ENCODE measurements around the gene STX18. TPM values are rescaled to one million over a fixed set of nuclear protein-coding genes. Genes with fewer than 3 reads are reported as not detected.
"Not testable (repeated sequence)": the region's sequence is repeated elsewhere in the genome, so short reads cannot be mapped to it uniquely, and the experiment has no call there.

Gene STX18
- total RNA-seq, 2 experiments from 2014 or later, result 19.5 to 20.0 TPM

GRCh38 chr4:4477391-4477790, 64.5 kb downstream of the STX18 start:
- no peak for DNase-seq
- no peak overlapping the region for H3K27ac Mint-ChIP-seq
- intact Hi-C loops (cut with micrococcal nuclease), result no loop called here
- ATAC-seq, result no peak
- no peak for TF ChIP-seq CTCF (IDR thresholded peaks at IDR 0.05)
- CTCF ChIA-PET, result interaction anchor here (2.5 kb wide), 1 partner anchor 11 kb away, joined by 11 read pairs; no protein-coding TSS in a partner anchor
- H3K4me1 Mint-ChIP-seq (ENCODE audit: low read depth), result peaks cover 7% of the 10 kb centered on the region
- H3K27me3 Mint-ChIP-seq, result no peaks in the 10 kb centered on the region
- POLR2A ChIA-PET, result no interaction called here
- H3K4me3 Mint-ChIP-seq, result no peak overlapping the region
- no peaks in the 10 kb centered on the region for H3K9me3 Mint-ChIP-seq
- H3K36me3 Mint-ChIP-seq (ENCODE audit: low read depth), result no peaks in the 10 kb centered on the region

DNA sequence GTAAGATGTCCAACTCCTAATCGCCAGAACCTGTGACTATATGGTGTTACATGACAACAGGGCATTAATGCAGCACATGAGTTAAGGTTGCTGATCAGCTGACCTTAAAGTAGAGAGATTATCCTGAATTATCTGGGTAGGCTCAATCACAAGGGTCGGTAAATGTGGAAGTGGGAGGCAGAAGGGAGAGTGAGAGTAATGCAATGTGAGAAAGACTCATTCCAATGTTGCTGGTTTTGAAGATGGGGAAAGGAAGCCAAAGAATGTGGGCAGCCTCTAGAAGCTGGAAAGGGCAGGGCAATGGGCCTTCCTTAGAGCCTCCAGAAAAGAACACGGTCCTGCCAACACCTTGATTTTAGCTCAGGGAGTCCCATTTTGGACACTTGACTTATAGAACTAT, 67.4 kb downstream of the STX18 start:
- ATAC-seq (no peak), DNase-seq (no peak)
- TF ChIP-seq CTCF (IDR thresholded peaks at IDR 0.05), result no peak
- ChIA-PET POLR2A (no interaction called here), CTCF (interaction anchor here (0.8 kb wide), 1 partner anchor 14 kb away, joined by 3 read pairs; no protein-coding TSS in a partner anchor)
- Mint-ChIP-seq H3K27ac (no peak overlapping the region), H3K36me3 (ENCODE audit: low read depth) (peaks cover 7% of the 10 kb centered on the region), H3K9me3 (no peaks in the 10 kb centered on the region), H3K4me3 (no peak overlapping the region), H3K4me1 (ENCODE audit: low read depth) (peaks cover 7% of the 10 kb centered on the region), H3K27me3 (no peaks in the 10 kb centered on the region)
- intact Hi-C loops (cut with micrococcal nuclease), result no loop called here

- H3K36me3 Mint-ChIP-seq (ENCODE audit: low read depth), result peaks cover 20% of the 10 kb centered on the region
- no peak for ATAC-seq
- H3K4me1 Mint-ChIP-seq (ENCODE audit: low read depth), result peaks cover 9% of the 10 kb centered on the region
- no peak for TF ChIP-seq CTCF (IDR thresholded peaks at IDR 0.05)
- H3K27me3 Mint-ChIP-seq, result no peaks in the 10 kb centered on the region
- CTCF ChIA-PET, result no interaction called here
- DNase-seq, result no peak
- H3K4me3 Mint-ChIP-seq, result no peak overlapping the region
- POLR2A ChIA-PET, result no interaction called here
- H3K9me3 Mint-ChIP-seq, result no peaks in the 10 kb centered on the region
- no peak overlapping the region for H3K27ac Mint-ChIP-seq
- intact Hi-C loops (cut with micrococcal nuclease), result no loop called here
Measured at GRCh38 chr4:4472344-4472958, 69.4 kb downstream of the STX18 start.

- no peak overlapping the region for H3K27ac Mint-ChIP-seq
- H3K36me3 Mint-ChIP-seq (ENCODE audit: low read depth), result peaks cover 31% of the 10 kb centered on the region
- POLR2A ChIA-PET, result no interaction called here
- TF ChIP-seq CTCF (IDR thresholded peaks at IDR 0.05), result no peak
- no peak for ATAC-seq
- no peaks in the 10 kb centered on the region for H3K27me3 Mint-ChIP-seq
- CTCF ChIA-PET, result no interaction called here
- peaks cover 11% of the 10 kb centered on the region for H3K4me1 Mint-ChIP-seq (ENCODE audit: low read depth)
- no peak overlapping the region for H3K4me3 Mint-ChIP-seq
- no peak for DNase-seq
- intact Hi-C loops (cut with micrococcal nuclease), result no loop called here
- no peaks in the 10 kb centered on the region for H3K9me3 Mint-ChIP-seq
Measured at GRCh38 chr4:4471195-4471594, 70.7 kb downstream of the STX18 start.

GRCh38 chr4:4470208-4470607, 71.6 kb downstream of the STX18 start:
- CTCF ChIA-PET, result no interaction called here
- intact Hi-C loops (cut with micrococcal nuclease), result no loop called here
- no peak for DNase-seq
- Mint-ChIP-seq H3K9me3 (peaks cover 3% of the 10 kb centered on the region), H3K4me3 (no peak overlapping the region), H3K27me3 (no peaks in the 10 kb centered on the region), H3K27ac (no peak overlapping the region), H3K36me3 (ENCODE audit: low read depth) (peaks cover 41% of the 10 kb centered on the region), H3K4me1 (ENCODE audit: low read depth) (peaks cover 11% of the 10 kb centered on the region)
- ATAC-seq, result no peak
- POLR2A ChIA-PET, result interaction anchor here (0.6 kb wide), 1 partner anchor 1245 kb away, joined by 4 read pairs; no protein-coding TSS in a partner anchor
- TF ChIP-seq CTCF (IDR thresholded peaks at IDR 0.05), result no peak

DNA sequence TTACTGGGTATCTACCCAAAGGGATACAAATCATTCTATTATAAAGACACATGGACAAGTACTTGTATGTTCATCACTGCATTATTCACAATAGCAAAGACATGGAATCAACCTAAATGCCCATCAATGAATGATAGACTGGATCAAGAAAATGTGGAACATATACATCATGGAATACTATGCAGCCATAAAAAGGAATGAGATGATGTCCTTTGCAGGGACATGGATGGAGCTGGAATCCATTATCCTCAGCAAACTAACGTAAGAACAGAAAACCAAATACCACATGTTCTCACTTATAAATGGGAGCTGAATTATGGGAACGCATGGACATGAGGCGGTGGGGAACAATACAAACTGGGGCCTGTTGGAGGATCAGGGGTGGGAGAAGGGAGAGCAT, 76.6 kb downstream of the STX18 start:
- intact Hi-C loops (cut with micrococcal nuclease); DNase-seq; POLR2A ChIA-PET; H3K27me3 Mint-ChIP-seq; ATAC-seq; H3K9me3 Mint-ChIP-seq; H3K4me3 Mint-ChIP-seq; H3K27ac Mint-ChIP-seq: not testable (repeated sequence)
- Mint-ChIP-seq H3K4me1 (ENCODE audit: low read depth) (peaks cover 38% of the 10 kb centered on the region), H3K36me3 (ENCODE audit: low read depth) (peaks cover 44% of the 10 kb centered on the region)
- CTCF ChIA-PET, result interaction anchor here (1.3 kb wide), 1 partner anchor 22 kb away, joined by 3 read pairs; no protein-coding TSS in a partner anchor

Data from activated CD8-positive, alpha-beta T cell treated with anti-CD3 and anti-CD28 coated beads for 36 hours (primary cell).